ENCODE measurements around the gene PDC. TPM values are rescaled to one million over a fixed set of nuclear protein-coding genes. Genes with fewer than 3 reads are reported as not detected.
A peak's percentile ranks its signal among the peaks of the same experiment; 100 is the strongest.

The PDC gene
- total RNA-seq, 2 donors from 2014 or later, result not detected

- Mint-ChIP-seq H3K4me1 (no peaks in the 10 kb centered on the region), H3K27ac (no peak overlapping the region), H3K4me3 (no peak overlapping the region), H3K36me3 (ENCODE audit: low read depth) (peaks cover 15% of the 10 kb centered on the region), H3K9me3 (no peaks in the 10 kb centered on the region), H3K27me3 (ENCODE audit: insufficient read depth) (no peaks in the 10 kb centered on the region)
- H3K27ac ChIP-seq (ENCODE audit: low read depth, low read length), result no peak overlapping the region
- no peak for TF ChIP-seq CTCF (conservative IDR thresholded peaks at IDR 0.05)
- no peaks in the 10 kb centered on the region for H3K27me3 ChIP-seq (ENCODE audit: control insufficient read depth, insufficient read depth, low read length, poor library complexity, severe bottlenecking)
- no peaks in the 10 kb centered on the region for H3K9me3 ChIP-seq (ENCODE audit: control insufficient read depth, low read length)
- no peak overlapping the region for H3K4me3 ChIP-seq (ENCODE audit: low read length)
- H3K4me1 ChIP-seq (ENCODE audit: control insufficient read depth, insufficient read depth, low read length), result no peaks in the 10 kb centered on the region
- DNase-seq, result no peak
- H3K36me3 ChIP-seq (ENCODE audit: control insufficient read depth, insufficient read depth, low read length), result peaks cover 60% of the 10 kb centered on the region
- H3K9ac ChIP-seq (ENCODE audit: extremely low read depth, low read length, poor library complexity, severe bottlenecking), result no peak overlapping the region
- 100% methylated on average over 1 of the region's 1 CpG; no CpG with 5 or more reads in 1 of the 2 experiments for WGBS, 2 experiments (ENCODE audit: insufficient coverage in 1 of 2, insufficient read length in 1 of 2)
These were observed 47.6 kb downstream of the PDC start for GRCh38 chr1:186413319-186413718.

- Mint-ChIP-seq H3K4me3 (no peak overlapping the region), H3K36me3 (ENCODE audit: low read depth) (peaks cover 26% of the 10 kb centered on the region), H3K27me3 (ENCODE audit: insufficient read depth) (no peaks in the 10 kb centered on the region), H3K4me1 (no peaks in the 10 kb centered on the region), H3K9me3 (no peaks in the 10 kb centered on the region), H3K27ac (no peak overlapping the region)
- no peaks in the 10 kb centered on the region for H3K9me3 ChIP-seq (ENCODE audit: control insufficient read depth, low read length)
- WGBS, 2 experiments (ENCODE audit: insufficient coverage in 1 of 2, insufficient read length in 1 of 2), result 95% methylated on average over 3 of the region's 3 CpGs; no CpG with 5 or more reads in 1 of the 2 experiments
- no peak overlapping the region for H3K9ac ChIP-seq (ENCODE audit: extremely low read depth, low read length, poor library complexity, severe bottlenecking)
- no peak for TF ChIP-seq CTCF (conservative IDR thresholded peaks at IDR 0.05)
- H3K27ac ChIP-seq (ENCODE audit: low read depth, low read length), result no peak overlapping the region
- no peaks in the 10 kb centered on the region for H3K27me3 ChIP-seq (ENCODE audit: control insufficient read depth, insufficient read depth, low read length, poor library complexity, severe bottlenecking)
- H3K4me3 ChIP-seq (ENCODE audit: low read length), result no peak overlapping the region
- no peak for DNase-seq
- peaks cover 74% of the 10 kb centered on the region for H3K36me3 ChIP-seq (ENCODE audit: control insufficient read depth, insufficient read depth, low read length)
- no peaks in the 10 kb centered on the region for H3K4me1 ChIP-seq (ENCODE audit: control insufficient read depth, insufficient read depth, low read length)
These were observed 51.8 kb downstream of the PDC start for GRCh38 chr1:186409091-186409490.

GRCh38 chr1:186404454-186405051, 56.4 kb downstream of the PDC start:
- Histone ChIP-seq H3K4me3 (ENCODE audit: low read length) (no peak overlapping the region), H3K36me3 (ENCODE audit: control insufficient read depth, insufficient read depth, low read length) (peaks cover 61% of the 10 kb centered on the region), H3K4me1 (ENCODE audit: control insufficient read depth, insufficient read depth, low read length) (no peaks in the 10 kb centered on the region), H3K27ac (ENCODE audit: low read depth, low read length) (no peak overlapping the region), H3K9me3 (ENCODE audit: control insufficient read depth, low read length) (no peaks in the 10 kb centered on the region), H3K9ac (ENCODE audit: extremely low read depth, low read length, poor library complexity, severe bottlenecking) (no peak overlapping the region), H3K27me3 (ENCODE audit: control insufficient read depth, insufficient read depth, low read length, poor library complexity, severe bottlenecking) (no peaks in the 10 kb centered on the region)
- Mint-ChIP-seq H3K27ac (no peak overlapping the region), H3K36me3 (ENCODE audit: low read depth) (peaks cover 37% of the 10 kb centered on the region), H3K27me3 (ENCODE audit: insufficient read depth) (no peaks in the 10 kb centered on the region), H3K9me3 (no peaks in the 10 kb centered on the region), H3K4me3 (no peak overlapping the region), H3K4me1 (no peaks in the 10 kb centered on the region)
- DNase-seq, result no peak
- TF ChIP-seq CTCF (conservative IDR thresholded peaks at IDR 0.05), result peak; percentile 84
- 64 to 84% methylated on average over 3 to 4 of the region's 5 CpGs for WGBS, 2 experiments (ENCODE audit: insufficient coverage in 1 of 2, insufficient read length in 1 of 2)
